HG03135 (cell line): ENCODE results near the gene SLC35E1.

Source experiments
- ATAC-seq: cut with Tn5 transposase; IDR thresholded peaks from one replicate; pipeline ENCODE4 v1.9.1; 2021; ENCODE audit warnings: mild to moderate bottlenecking, moderate library complexity; ENCODE audit not compliant: unreplicated experiment

SLC35E1 gene

DNA sequence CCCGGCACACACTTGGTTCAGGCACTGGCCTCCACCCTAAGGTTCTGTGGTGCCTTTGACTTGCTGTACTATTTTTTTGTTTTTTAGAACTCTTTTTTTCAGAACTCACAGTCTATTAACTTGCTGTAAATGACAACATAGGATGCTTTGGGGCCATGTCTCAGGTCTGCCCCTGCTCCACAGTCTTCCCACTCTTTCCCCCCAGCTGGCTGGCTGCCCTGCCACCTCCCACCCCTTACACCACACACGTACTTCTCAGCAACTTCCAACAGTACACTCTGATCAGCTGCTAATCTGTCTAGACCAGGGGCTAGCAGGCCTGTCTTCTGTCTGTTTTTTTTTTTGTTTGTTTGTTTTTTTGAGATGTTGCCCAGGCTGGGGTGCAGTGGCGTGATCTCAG, 67.9 kb downstream of the SLC35E1 start:
- ATAC-seq, result no peak
